HepG2 (cell line): ENCODE data around the gene CXCR4. TPM values are rescaled to one million over a fixed set of nuclear protein-coding genes. Genes with fewer than 3 reads are reported as not detected.
A peak's percentile ranks its signal among the peaks of the same experiment; 100 is the strongest.

Source experiments
- EHMT2 ChIP-seq: fragments of 200-600 bp; sonication (generic); IDR thresholded peaks from 2 replicates; pipeline ENCODE4 v1.7.0; 2017; ENCODE audit warnings: antibody characterized with exemption, low read depth, low read length, borderline replicate concordance
- EZH2 ChIP-seq: conservative IDR thresholded peaks from 2 replicates; pipeline ENCODE4 v1.6.1; 2012; ENCODE audit warnings: mild to moderate bottlenecking, low read depth, low read length, moderate library complexity
- HCFC1 ChIP-seq: fragments of 150-350 bp; IDR thresholded peaks from 2 replicates; pipeline ENCODE4 v1.6.1; 2014; ENCODE audit warnings: low read depth, low read length
- NFYB ChIP-seq: sonication (generic); formaldehyde crosslinking; IDR thresholded peaks from 2 replicates; pipeline ENCODE4 v1.4.0; 2020; ENCODE audit warnings: missing genetic modification reagents
- SUZ12 ChIP-seq: fragments of 150-350 bp; IDR thresholded peaks from 2 replicates; pipeline ENCODE4 v1.6.1; 2014; ENCODE audit warnings: low read depth, low read length
- ZFY ChIP-seq: sonication (generic); formaldehyde crosslinking; IDR thresholded peaks from 2 replicates; pipeline ENCODE4 v1.4.0; 2020; ENCODE audit warnings: missing genetic modification reagents
- ZNF138 ChIP-seq: sonication (generic); formaldehyde crosslinking; IDR thresholded peaks from 2 replicates; pipeline ENCODE4 v1.5.0; 2020; ENCODE audit warnings: mild to moderate bottlenecking, low read depth, missing genetic modification reagents
- ZNF510 ChIP-seq: sonication (generic); formaldehyde crosslinking; IDR thresholded peaks from 2 replicates; pipeline ENCODE4 v1.4.0; 2020; ENCODE audit warnings: low read depth, mild to moderate bottlenecking, missing genetic modification reagents
- ZNF562 ChIP-seq: sonication (generic); formaldehyde crosslinking; IDR thresholded peaks from 2 replicates; pipeline ENCODE4 v1.8.0; 2022; ENCODE audit warnings: missing genetic modification reagents, borderline replicate concordance
- ZNF629 ChIP-seq: sonication (generic); formaldehyde crosslinking; conservative IDR thresholded peaks from 2 replicates; pipeline ENCODE4 v1.5.0; 2020; ENCODE audit warnings: missing genetic modification reagents
- ZNF703 ChIP-seq: sonication (generic); formaldehyde crosslinking; IDR thresholded peaks from 2 replicates; pipeline ENCODE4 v1.5.1; 2020; ENCODE audit warnings: missing genetic modification reagents, mild to moderate bottlenecking, moderate library complexity, borderline replicate concordance
- ZNF850 ChIP-seq: sonication (generic); formaldehyde crosslinking; conservative IDR thresholded peaks from 2 replicates; pipeline ENCODE4 v1.9.0; 2021; ENCODE audit warnings: mild to moderate bottlenecking, missing genetic modification reagents
- ZSCAN9 ChIP-seq: IDR thresholded peaks from 2 replicates; pipeline ENCODE4 v1.6.1; 2016; ENCODE audit warnings: borderline replicate concordance
- polyA plus RNA-seq, 8 experiments: library from polyadenylated mRNA; depleted of rRNA in 3 of 8; stranded (reverse) in 7 of 8; unstranded in 1 of 8; fragments of >200 nt; fragmentation: Illumina TruSeq in 4 of 8; extraction: Trizol in 4 of 8; gene quantifications; 2 replicates each; pipeline versions ENCODE4 v1.2.1 to v1.2.3, GENCODE V29; 2011 to 2016; ENCODE audit warnings: low read depth in 4 of 8, missing spikeins in 1 of 8, mixed read lengths in 1 of 8; ENCODE audit not compliant: insufficient read depth in 1 of 8
- total RNA-seq, 5 experiments: library from RNA; depleted of rRNA; stranded (reverse); fragments of >200 nt; fragmentation: Illumina TruSeq; extraction: Trizol; gene quantifications; 2 replicates each; pipeline ENCODE4 v1.2.3, GENCODE V29; 2016; ENCODE audit warnings: low read depth in 1 of 5
- TF ChIP-seq, protein P1 (sequence below): sonication (generic); formaldehyde crosslinking; IDR thresholded peaks from 2 replicates; pipeline ENCODE4 v1.4.0; 2020; ENCODE audit warnings: missing genetic modification reagents, borderline replicate concordance
- TF ChIP-seq, protein P2 (sequence below): sonication (generic); formaldehyde crosslinking; IDR thresholded peaks from 2 replicates; pipeline ENCODE4 v1.4.0; 2020; ENCODE audit warnings: mild to moderate bottlenecking, missing genetic modification reagents
- TF ChIP-seq, protein P3 (sequence below): sonication (generic); formaldehyde crosslinking; IDR thresholded peaks from 2 replicates; pipeline ENCODE4 v1.8.0; 2022; ENCODE audit warnings: missing genetic modification reagents, mild to moderate bottlenecking, inconsistent platforms, borderline replicate concordance
- TF ChIP-seq, protein P4 (sequence below): sonication (generic); formaldehyde crosslinking; IDR thresholded peaks from 2 replicates; pipeline ENCODE4 v1.5.0; 2020; ENCODE audit warnings: mild to moderate bottlenecking, low read depth, missing genetic modification reagents, borderline replicate concordance
- TF ChIP-seq, protein P5 (sequence below): sonication (generic); formaldehyde crosslinking; IDR thresholded peaks from 2 replicates; pipeline ENCODE4 v1.4.0; 2020; ENCODE audit warnings: mild to moderate bottlenecking, low read depth, missing genetic modification reagents
- TF ChIP-seq, protein P6 (sequence below): sonication (generic); formaldehyde crosslinking; IDR thresholded peaks from 2 replicates; pipeline ENCODE4; 2020; ENCODE audit warnings: missing genetic modification reagents, mild to moderate bottlenecking, borderline replicate concordance

Gene CXCR4
- total and polyA plus RNA-seq, 2 of the 13 experiments (the other 11 are each of a cell fraction or from before 2014, with no cell fraction given), result 0.34 to 0.55 TPM

DNA sequence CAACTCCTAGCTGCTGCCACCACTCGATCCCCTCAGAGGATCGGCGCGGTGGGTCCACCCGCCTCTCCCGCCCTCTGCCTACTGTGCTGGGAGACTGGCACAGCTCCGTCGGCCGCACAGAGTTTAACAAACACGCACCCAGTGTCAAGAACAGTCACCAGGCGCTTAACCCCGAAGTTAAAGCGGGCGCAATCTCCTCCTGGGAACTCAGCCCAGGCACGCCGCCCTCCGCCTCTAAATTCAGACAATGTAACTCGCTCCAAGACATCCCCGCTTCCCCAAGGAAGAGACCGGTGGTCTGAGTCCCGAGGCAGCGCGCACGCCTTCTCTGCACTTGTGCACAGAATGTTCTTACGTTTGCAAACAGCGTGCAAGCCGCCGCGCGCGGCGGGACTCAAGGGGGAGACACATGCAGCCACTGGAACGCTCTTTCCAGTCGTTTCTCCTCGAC is 533 bp downstream of the CXCR4 start (continued):
- TF ChIP-seq, protein P1, sequence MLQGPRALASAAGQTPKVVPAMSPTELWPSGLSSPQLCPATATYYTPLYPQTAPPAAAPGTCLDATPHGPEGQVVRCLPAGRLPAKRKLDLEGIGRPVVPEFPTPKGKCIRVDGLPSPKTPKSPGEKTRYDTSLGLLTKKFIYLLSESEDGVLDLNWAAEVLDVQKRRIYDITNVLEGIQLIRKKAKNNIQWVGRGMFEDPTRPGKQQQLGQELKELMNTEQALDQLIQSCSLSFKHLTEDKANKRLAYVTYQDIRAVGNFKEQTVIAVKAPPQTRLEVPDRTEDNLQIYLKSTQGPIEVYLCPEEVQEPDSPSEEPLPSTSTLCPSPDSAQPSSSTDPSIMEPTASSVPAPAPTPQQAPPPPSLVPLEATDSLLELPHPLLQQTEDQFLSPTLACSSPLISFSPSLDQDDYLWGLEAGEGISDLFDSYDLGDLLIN, result no peak
- TF ChIP-seq, protein P2, sequence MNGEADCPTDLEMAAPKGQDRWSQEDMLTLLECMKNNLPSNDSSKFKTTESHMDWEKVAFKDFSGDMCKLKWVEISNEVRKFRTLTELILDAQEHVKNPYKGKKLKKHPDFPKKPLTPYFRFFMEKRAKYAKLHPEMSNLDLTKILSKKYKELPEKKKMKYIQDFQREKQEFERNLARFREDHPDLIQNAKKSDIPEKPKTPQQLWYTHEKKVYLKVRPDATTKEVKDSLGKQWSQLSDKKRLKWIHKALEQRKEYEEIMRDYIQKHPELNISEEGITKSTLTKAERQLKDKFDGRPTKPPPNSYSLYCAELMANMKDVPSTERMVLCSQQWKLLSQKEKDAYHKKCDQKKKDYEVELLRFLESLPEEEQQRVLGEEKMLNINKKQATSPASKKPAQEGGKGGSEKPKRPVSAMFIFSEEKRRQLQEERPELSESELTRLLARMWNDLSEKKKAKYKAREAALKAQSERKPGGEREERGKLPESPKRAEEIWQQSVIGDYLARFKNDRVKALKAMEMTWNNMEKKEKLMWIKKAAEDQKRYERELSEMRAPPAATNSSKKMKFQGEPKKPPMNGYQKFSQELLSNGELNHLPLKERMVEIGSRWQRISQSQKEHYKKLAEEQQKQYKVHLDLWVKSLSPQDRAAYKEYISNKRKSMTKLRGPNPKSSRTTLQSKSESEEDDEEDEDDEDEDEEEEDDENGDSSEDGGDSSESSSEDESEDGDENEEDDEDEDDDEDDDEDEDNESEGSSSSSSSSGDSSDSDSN (CRISPR knock-in tag), result no peak
- no peak for TF ChIP-seq ZNF510 (CRISPR knock-in tag)
- TF ChIP-seq ZNF703 (CRISPR knock-in tag), result no peak
- 0 out of 2 replicates have a peak, but pooled peaks have one; percentile 25 for TF ChIP-seq ZFY
- no peak for TF ChIP-seq NFYB (CRISPR knock-in tag)
- TF ChIP-seq SUZ12, result no peak
- TF ChIP-seq, protein P3, sequence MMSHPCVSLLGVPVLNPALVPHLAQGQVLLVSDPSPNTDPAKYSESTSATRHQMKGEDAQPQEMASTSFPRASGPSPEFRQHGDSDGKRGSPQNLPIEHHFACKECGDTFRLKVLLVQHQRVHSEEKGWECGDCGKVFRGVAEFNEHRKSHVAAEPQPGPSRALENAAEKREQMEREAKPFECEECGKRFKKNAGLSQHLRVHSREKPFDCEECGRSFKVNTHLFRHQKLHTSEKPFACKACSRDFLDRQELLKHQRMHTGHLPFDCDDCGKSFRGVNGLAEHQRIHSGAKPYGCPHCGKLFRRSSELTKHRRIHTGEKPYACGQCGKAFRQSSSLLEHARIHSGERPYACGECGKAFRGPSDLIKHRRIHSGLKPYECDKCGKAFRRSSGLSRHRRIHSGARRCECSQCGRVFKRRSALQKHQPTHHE (CRISPR knock-in tag), result 0 out of 2 replicates have a peak, but pooled peaks have one; percentile 29
- no peak for TF ChIP-seq HCFC1
- TF ChIP-seq, protein P4, sequence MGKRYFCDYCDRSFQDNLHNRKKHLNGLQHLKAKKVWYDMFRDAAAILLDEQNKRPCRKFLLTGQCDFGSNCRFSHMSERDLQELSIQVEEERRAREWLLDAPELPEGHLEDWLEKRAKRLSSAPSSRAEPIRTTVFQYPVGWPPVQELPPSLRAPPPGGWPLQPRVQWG, result no peak
- TF ChIP-seq ZNF629 (CRISPR knock-in tag), result no peak
- no peak for TF ChIP-seq ZNF850 (CRISPR knock-in tag)
- TF ChIP-seq, protein P5, sequence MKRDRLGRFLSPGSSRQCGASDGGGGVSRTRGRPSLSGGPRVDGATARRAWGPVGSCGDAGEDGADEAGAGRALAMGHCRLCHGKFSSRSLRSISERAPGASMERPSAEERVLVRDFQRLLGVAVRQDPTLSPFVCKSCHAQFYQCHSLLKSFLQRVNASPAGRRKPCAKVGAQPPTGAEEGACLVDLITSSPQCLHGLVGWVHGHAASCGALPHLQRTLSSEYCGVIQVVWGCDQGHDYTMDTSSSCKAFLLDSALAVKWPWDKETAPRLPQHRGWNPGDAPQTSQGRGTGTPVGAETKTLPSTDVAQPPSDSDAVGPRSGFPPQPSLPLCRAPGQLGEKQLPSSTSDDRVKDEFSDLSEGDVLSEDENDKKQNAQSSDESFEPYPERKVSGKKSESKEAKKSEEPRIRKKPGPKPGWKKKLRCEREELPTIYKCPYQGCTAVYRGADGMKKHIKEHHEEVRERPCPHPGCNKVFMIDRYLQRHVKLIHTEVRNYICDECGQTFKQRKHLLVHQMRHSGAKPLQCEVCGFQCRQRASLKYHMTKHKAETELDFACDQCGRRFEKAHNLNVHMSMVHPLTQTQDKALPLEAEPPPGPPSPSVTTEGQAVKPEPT, result no peak
- no peak for TF ChIP-seq ZSCAN9 (CRISPR knock-in tag)
- no peak for TF ChIP-seq ZNF562 (CRISPR knock-in tag)
- no peak for TF ChIP-seq ZNF138
- TF ChIP-seq, protein P6, sequence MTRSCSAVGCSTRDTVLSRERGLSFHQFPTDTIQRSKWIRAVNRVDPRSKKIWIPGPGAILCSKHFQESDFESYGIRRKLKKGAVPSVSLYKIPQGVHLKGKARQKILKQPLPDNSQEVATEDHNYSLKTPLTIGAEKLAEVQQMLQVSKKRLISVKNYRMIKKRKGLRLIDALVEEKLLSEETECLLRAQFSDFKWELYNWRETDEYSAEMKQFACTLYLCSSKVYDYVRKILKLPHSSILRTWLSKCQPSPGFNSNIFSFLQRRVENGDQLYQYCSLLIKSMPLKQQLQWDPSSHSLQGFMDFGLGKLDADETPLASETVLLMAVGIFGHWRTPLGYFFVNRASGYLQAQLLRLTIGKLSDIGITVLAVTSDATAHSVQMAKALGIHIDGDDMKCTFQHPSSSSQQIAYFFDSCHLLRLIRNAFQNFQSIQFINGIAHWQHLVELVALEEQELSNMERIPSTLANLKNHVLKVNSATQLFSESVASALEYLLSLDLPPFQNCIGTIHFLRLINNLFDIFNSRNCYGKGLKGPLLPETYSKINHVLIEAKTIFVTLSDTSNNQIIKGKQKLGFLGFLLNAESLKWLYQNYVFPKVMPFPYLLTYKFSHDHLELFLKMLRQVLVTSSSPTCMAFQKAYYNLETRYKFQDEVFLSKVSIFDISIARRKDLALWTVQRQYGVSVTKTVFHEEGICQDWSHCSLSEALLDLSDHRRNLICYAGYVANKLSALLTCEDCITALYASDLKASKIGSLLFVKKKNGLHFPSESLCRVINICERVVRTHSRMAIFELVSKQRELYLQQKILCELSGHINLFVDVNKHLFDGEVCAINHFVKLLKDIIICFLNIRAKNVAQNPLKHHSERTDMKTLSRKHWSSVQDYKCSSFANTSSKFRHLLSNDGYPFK (CRISPR knock-in tag), result peak; percentile 38; the same call in 1 of the 2 replicates
- no peak for TF ChIP-seq EHMT2
- TF ChIP-seq EZH2, result peak; percentile 83
